WERI-Rb-1 (cell line): ENCODE data around the gene RBP5.

Experiments used
- DNase-seq: peaks from one replicate; pipeline ENCODE4 v3.0.0-alpha.2; 2020
- H3K27ac ChIP-seq: fragments of 250-450 bp; sonication (Bioruptor Pico); 2 replicates; pipeline ENCODE4 v1.5.1; 2020; ENCODE audit warnings: mild to moderate bottlenecking, moderate library complexity
- H3K27me3 ChIP-seq: fragments of 250-450 bp; sonication (Bioruptor Pico); 2 replicates; pipeline ENCODE4 v1.5.1; 2021; ENCODE audit warnings: mild to moderate bottlenecking, low read depth, moderate library complexity; ENCODE audit not compliant: insufficient read depth, severe bottlenecking
- H3K36me3 ChIP-seq: fragments of 250-450 bp; sonication (Bioruptor Pico); 2 replicates; pipeline ENCODE4 v1.5.1; 2020; ENCODE audit warnings: mild to moderate bottlenecking, moderate library complexity
- H3K4me3 ChIP-seq: 2 replicates; pipeline ENCODE4 v1.5.1; 2011; ENCODE audit warnings: low read depth, mild to moderate bottlenecking, control low read depth, low read length
- H3K9me3 ChIP-seq: fragments of 250-450 bp; sonication (Bioruptor Pico); 2 replicates; pipeline ENCODE4 v1.5.1; 2021; ENCODE audit warnings: mild to moderate bottlenecking, moderate library complexity; ENCODE audit not compliant: severe bottlenecking
- CTCF ChIP-seq: IDR thresholded peaks from 2 replicates; pipeline ENCODE4 v1.5.1; 2011; ENCODE audit warnings: low read depth, mild to moderate bottlenecking, control low read depth, inconsistent platforms, low read length

Gene RBP5

GRCh38 chr12:7134396-7135166 lies 5.9 kb upstream of the RBP5 start:
- DNase-seq: no peak
- no peaks in the 10 kb centered on the region for H3K9me3 ChIP-seq
- no peak overlapping the region for H3K4me3 ChIP-seq
- no peaks in the 10 kb centered on the region for H3K27me3 ChIP-seq
- H3K36me3 ChIP-seq: peaks cover 52% of the 10 kb centered on the region
- no peak for TF ChIP-seq CTCF
- H3K27ac ChIP-seq: no peak overlapping the region

- Histone ChIP-seq H3K27me3 (no peaks in the 10 kb centered on the region), H3K27ac (no peak overlapping the region; the same call in 1 of the 2 replicates), H3K36me3 (peaks cover 31% of the 10 kb centered on the region), H3K4me3 (peak overlapping the region; percentile 71), H3K9me3 (no peaks in the 10 kb centered on the region)
- TF ChIP-seq CTCF: no peak
- DNase-seq: no peak
These were observed 2.8 kb upstream of the RBP5 start for GRCh38 chr12:7131502-7131866.

- peak; percentile 83 for DNase-seq
- H3K27me3 ChIP-seq: no peaks in the 10 kb centered on the region
- TF ChIP-seq CTCF: no peak
- peaks cover 25% of the 10 kb centered on the region for H3K36me3 ChIP-seq
- H3K9me3 ChIP-seq: no peaks in the 10 kb centered on the region
- no peak overlapping the region; the same call in 1 of the 2 replicates for H3K27ac ChIP-seq
- peak overlapping the region; percentile 71 for H3K4me3 ChIP-seq
These were observed 2.2 kb upstream of the RBP5 start for GRCh38 chr12:7130701-7131501.

- Histone ChIP-seq H3K27ac (peak within 1 kb of the TSS; percentile 79), H3K4me3 (peak within 1 kb of the TSS; percentile 71), H3K9me3 (no peaks in the 10 kb centered on the region), H3K36me3 (peaks cover 17% of the 10 kb centered on the region), H3K27me3 (no peaks in the 10 kb centered on the region)
- peak; percentile 91 for DNase-seq
- TF ChIP-seq CTCF: no peak
These were observed 1.4 kb upstream of the RBP5 start, which contains the start of gene CLSTN3 for GRCh38 chr12:7129872-7130691. CLSTN3 (plus strand) TSS chr12:7130371; CDS start chr12:7130649, 278 bp downstream.

- Histone ChIP-seq H3K9me3 (no peaks in the 10 kb centered on the region), H3K27me3 (no peaks in the 10 kb centered on the region), H3K36me3 (peaks cover 10% of the 10 kb centered on the region), H3K4me3 (peak overlapping the region; percentile 71), H3K27ac (peak overlapping the region; percentile 79)
- no peak for TF ChIP-seq CTCF
- no peak for DNase-seq
These were observed 690 bp upstream of the RBP5 start for GRCh38 chr12:7129287-7129871.
